ENCODE measurements around the gene KRT32.

GRCh38 chr17:41440531-41441033 lies 26.6 kb downstream of the KRT32 start, which contains the start of gene KRT38:
- TF ChIP-seq CTCF (IDR thresholded peaks at IDR 0.05): no peak
- TF ChIP-seq POLR2AphosphoS5 (IDR thresholded peaks at IDR 0.05; ENCODE audit: insufficient read depth in 1 of 2, low read depth in 1 of 2): no peak
- TF ChIP-seq POLR2A (IDR thresholded peaks at IDR 0.05): no peak

All from vagina (tissue), 2 donors.